ENCODE results near the gene KCNG4. TPM values are rescaled to one million over a fixed set of nuclear protein-coding genes. Genes with fewer than 3 reads are reported as not detected.

Gene KCNG4
- polyA plus RNA-seq, 1 donor from 2014 or later = not detected

DNA sequence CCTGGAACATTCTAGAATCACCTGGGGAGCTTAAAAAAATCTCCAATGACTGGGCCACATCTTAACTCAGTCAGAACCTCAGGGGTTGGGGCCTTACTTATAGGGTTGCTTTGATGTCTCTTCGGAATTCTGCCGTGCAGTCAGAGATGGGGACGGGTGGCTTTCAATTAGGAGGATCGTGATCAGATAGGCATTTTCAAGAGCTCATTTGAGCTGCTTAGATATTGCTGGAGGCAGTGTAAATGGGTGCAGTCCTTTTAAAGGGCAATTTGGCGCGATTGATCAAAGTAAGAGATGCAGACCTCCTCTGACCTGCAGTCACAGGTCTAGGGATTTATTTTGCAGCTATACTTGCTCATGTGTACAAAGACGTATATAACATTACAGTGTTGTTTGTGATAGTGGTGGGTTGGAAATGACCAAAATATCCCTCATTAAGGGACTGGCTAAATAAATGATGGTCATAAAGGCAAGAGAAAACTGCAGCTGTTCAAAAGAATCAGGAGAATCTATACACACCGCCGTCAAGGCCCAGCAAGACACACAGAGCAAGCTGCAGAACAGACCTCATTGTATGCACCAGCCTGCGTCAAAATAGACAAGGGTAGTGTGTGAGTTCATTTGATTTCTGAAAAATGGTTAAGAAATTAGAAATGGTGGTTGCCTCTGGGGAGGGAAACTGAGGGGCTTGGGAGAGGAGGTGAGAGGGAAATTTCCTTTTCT is 6.3 kb upstream of the KCNG4 start:
- no peaks in the 10 kb centered on the region for H3K27me3 ChIP-seq (ENCODE audit: insufficient read depth, low read depth, low read length)
- H3K79me2 ChIP-seq (replicated peaks; ENCODE audit: insufficient read depth, low read length) = no peaks in the 10 kb centered on the region
- H2AFZ ChIP-seq (ENCODE audit: low read depth, low read length) = no peak overlapping the region
- TF ChIP-seq RAD21 (conservative IDR thresholded peaks at IDR 0.05) (no peak), EZH2 (IDR thresholded peaks at IDR 0.05; ENCODE audit: borderline replicate concordance, insufficient read depth, low read length, poor library complexity, severe bottlenecking) (no peak), MXI1 (conservative IDR thresholded peaks at IDR 0.05; ENCODE audit: poor library complexity, severe bottlenecking) (no peak), TAF1 (IDR thresholded peaks at IDR 0.05; ENCODE audit: low read depth) (no peak), SMC3 (conservative IDR thresholded peaks at IDR 0.05; ENCODE audit: poor library complexity) (no peak), POLR2AphosphoS5 (IDR thresholded peaks at IDR 0.05) (no peak), EP300 (conservative IDR thresholded peaks at IDR 0.05; ENCODE audit: poor library complexity, severe bottlenecking) (no peak)
- TF ChIP-seq, protein P1, sequence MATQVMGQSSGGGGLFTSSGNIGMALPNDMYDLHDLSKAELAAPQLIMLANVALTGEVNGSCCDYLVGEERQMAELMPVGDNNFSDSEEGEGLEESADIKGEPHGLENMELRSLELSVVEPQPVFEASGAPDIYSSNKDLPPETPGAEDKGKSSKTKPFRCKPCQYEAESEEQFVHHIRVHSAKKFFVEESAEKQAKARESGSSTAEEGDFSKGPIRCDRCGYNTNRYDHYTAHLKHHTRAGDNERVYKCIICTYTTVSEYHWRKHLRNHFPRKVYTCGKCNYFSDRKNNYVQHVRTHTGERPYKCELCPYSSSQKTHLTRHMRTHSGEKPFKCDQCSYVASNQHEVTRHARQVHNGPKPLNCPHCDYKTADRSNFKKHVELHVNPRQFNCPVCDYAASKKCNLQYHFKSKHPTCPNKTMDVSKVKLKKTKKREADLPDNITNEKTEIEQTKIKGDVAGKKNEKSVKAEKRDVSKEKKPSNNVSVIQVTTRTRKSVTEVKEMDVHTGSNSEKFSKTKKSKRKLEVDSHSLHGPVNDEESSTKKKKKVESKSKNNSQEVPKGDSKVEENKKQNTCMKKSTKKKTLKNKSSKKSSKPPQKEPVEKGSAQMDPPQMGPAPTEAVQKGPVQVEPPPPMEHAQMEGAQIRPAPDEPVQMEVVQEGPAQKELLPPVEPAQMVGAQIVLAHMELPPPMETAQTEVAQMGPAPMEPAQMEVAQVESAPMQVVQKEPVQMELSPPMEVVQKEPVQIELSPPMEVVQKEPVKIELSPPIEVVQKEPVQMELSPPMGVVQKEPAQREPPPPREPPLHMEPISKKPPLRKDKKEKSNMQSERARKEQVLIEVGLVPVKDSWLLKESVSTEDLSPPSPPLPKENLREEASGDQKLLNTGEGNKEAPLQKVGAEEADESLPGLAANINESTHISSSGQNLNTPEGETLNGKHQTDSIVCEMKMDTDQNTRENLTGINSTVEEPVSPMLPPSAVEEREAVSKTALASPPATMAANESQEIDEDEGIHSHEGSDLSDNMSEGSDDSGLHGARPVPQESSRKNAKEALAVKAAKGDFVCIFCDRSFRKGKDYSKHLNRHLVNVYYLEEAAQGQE (IDR thresholded peaks at IDR 0.05; ENCODE audit: borderline replicate concordance) = no peak
- TF ChIP-seq, protein P2, sequence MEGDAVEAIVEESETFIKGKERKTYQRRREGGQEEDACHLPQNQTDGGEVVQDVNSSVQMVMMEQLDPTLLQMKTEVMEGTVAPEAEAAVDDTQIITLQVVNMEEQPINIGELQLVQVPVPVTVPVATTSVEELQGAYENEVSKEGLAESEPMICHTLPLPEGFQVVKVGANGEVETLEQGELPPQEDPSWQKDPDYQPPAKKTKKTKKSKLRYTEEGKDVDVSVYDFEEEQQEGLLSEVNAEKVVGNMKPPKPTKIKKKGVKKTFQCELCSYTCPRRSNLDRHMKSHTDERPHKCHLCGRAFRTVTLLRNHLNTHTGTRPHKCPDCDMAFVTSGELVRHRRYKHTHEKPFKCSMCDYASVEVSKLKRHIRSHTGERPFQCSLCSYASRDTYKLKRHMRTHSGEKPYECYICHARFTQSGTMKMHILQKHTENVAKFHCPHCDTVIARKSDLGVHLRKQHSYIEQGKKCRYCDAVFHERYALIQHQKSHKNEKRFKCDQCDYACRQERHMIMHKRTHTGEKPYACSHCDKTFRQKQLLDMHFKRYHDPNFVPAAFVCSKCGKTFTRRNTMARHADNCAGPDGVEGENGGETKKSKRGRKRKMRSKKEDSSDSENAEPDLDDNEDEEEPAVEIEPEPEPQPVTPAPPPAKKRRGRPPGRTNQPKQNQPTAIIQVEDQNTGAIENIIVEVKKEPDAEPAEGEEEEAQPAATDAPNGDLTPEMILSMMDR (IDR thresholded peaks at IDR 0.05; ENCODE audit: poor library complexity, severe bottlenecking) = no peak
- H3K27ac ChIP-seq (ENCODE audit: low read length) = no peak overlapping the region
- H4K20me1 ChIP-seq (ENCODE audit: insufficient read depth) = no peaks in the 10 kb centered on the region
- H3K4me2 ChIP-seq (ENCODE audit: low read length) = no peak overlapping the region
- no peaks in the 10 kb centered on the region for H3K36me3 ChIP-seq (ENCODE audit: insufficient read depth, low read length)
- no peaks in the 10 kb centered on the region for H3F3A ChIP-seq (ENCODE audit: insufficient read depth, low read length, poor library complexity, severe bottlenecking)
- H3K9me2 ChIP-seq (ENCODE audit: insufficient read depth, low read length) = no peaks in the 10 kb centered on the region
- no peaks in the 10 kb centered on the region for H3K9me3 ChIP-seq (ENCODE audit: low read length)
- H3K4me3 ChIP-seq (ENCODE audit: low read length) = no peak overlapping the region
- no peak overlapping the region for H3K9ac ChIP-seq (ENCODE audit: low read length)

DNA sequence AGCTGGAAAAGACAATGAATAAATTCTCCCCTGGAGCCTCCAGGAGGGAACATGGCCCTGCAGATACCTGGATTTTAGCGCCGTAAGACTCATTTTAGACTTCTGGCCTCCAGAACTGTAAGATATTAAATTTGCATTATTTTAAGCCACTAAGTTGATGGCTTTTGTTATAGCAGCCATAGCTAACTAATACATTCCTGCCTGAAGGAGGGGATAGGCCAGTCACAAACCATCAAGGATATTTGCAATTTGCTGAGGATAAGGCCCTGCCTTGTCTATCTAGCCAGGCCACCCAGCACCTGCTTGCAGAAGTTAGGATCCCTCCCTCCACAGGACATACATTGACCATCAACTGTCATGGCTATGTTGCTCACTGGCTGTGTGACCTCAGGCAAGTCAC is 4.9 kb upstream of the KCNG4 start:
- Histone ChIP-seq H3K4me3 (ENCODE audit: low read length) (no peak overlapping the region), H3K27me3 (ENCODE audit: insufficient read depth, low read depth, low read length) (no peaks in the 10 kb centered on the region), H3K9me2 (ENCODE audit: insufficient read depth, low read length) (no peaks in the 10 kb centered on the region)

More for the DNA sequence above, 4.9 kb upstream of the KCNG4 start:
- Histone ChIP-seq H3K4me2 (ENCODE audit: low read length) (no peak overlapping the region), H3K27ac (ENCODE audit: low read length) (no peak overlapping the region), H3K9ac (ENCODE audit: low read length) (no peak overlapping the region), H3K79me2 (replicated peaks; ENCODE audit: insufficient read depth, low read length) (no peaks in the 10 kb centered on the region), H3K36me3 (ENCODE audit: insufficient read depth, low read length) (no peaks in the 10 kb centered on the region), H2AFZ (ENCODE audit: low read depth, low read length) (no peak overlapping the region), H3K9me3 (ENCODE audit: low read length) (no peaks in the 10 kb centered on the region), H4K20me1 (ENCODE audit: insufficient read depth) (no peaks in the 10 kb centered on the region), H3F3A (ENCODE audit: insufficient read depth, low read length, poor library complexity, severe bottlenecking) (no peaks in the 10 kb centered on the region)
- TF ChIP-seq EZH2 (IDR thresholded peaks at IDR 0.05; ENCODE audit: borderline replicate concordance, insufficient read depth, low read length, poor library complexity, severe bottlenecking) = no peak
- TF ChIP-seq RAD21 (conservative IDR thresholded peaks at IDR 0.05) = no peak
- TF ChIP-seq EP300 (conservative IDR thresholded peaks at IDR 0.05; ENCODE audit: poor library complexity, severe bottlenecking) = no peak
- no peak for TF ChIP-seq MXI1 (conservative IDR thresholded peaks at IDR 0.05; ENCODE audit: poor library complexity, severe bottlenecking)
- no peak for TF ChIP-seq SMC3 (conservative IDR thresholded peaks at IDR 0.05; ENCODE audit: poor library complexity)
- TF ChIP-seq, protein P2 (IDR thresholded peaks at IDR 0.05; ENCODE audit: poor library complexity, severe bottlenecking) = no peak
- no peak for TF ChIP-seq TAF1 (IDR thresholded peaks at IDR 0.05; ENCODE audit: low read depth)
- TF ChIP-seq POLR2AphosphoS5 (IDR thresholded peaks at IDR 0.05) = no peak
- TF ChIP-seq, protein P1 (IDR thresholded peaks at IDR 0.05; ENCODE audit: borderline replicate concordance) = no peak

All from neural cell (in vitro differentiated cells).